Mammary epithelial cell (primary cell): ENCODE results near the gene FKBP4.

ENCODE experiments used
- EZH2 ChIP-seq: IDR thresholded peaks from 2 replicates; pipeline ENCODE4 v1.6.1; 2012; ENCODE audit warnings: low read length, inconsistent platforms, borderline replicate concordance
- TF ChIP-seq, protein P1 (sequence below), 2 donors: IDR thresholded peaks in 1 of 2; conservative IDR thresholded peaks in 1 of 2; 2 replicates each; pipeline ENCODE4 v1.5.1; 2011 to 2012; ENCODE audit warnings: inconsistent platforms in 2 of 2, low read length in 2 of 2, mild to moderate bottlenecking in 2 of 2, control low read depth in 1 of 2, low read depth in 1 of 2; ENCODE audit not compliant: insufficient read depth in 1 of 2; ENCODE audit errors: extremely low read depth in 1 of 2

DNA sequence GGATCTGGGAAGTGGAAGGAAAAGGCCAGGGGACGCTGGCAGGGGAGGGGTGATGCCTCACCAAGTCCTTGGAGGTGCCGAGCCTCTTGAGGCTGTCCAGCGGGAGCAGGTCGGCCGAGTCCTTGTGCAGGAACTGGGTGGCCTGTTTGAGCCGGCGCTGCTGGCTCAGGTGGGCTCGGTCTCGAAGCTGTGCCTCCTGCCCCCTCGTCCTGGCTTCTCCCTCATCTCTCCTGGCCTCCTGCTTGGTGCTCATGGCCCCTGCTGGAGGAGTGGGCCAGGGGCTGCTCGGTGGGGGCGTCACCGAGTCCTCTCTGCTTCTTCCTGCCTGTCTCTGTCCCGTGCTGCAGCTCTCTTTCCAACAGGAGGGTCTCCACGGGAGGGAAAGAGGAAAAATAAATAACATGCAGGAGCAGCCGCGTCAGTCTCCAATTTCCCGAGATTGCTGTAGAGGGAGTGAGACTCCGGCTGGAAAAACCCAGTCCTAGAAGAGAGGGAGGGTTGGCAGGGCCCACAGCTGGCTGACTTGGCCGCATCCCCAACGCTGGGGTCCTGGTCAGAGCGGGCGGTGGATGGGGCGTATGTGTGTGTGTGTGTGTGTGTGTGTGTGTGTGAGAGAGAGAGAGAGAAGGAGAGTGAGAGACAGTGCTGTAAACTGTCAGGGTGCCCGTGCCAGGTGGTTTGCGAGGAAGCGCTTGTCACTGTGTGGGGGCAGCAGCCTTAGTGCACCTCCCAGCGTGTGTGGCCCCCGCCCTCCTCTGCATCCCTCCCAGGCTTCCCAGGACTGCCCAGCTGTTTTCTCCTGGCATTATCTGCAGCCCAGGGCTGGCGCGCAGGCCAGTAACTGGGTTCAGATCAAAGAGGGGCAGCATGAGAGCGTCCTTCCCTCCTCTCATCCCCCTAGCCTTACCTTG is 40.1 kb downstream of the FKBP4 start, which contains the start of gene NRIP2:
- no peak for TF ChIP-seq EZH2
- TF ChIP-seq, protein P1, sequence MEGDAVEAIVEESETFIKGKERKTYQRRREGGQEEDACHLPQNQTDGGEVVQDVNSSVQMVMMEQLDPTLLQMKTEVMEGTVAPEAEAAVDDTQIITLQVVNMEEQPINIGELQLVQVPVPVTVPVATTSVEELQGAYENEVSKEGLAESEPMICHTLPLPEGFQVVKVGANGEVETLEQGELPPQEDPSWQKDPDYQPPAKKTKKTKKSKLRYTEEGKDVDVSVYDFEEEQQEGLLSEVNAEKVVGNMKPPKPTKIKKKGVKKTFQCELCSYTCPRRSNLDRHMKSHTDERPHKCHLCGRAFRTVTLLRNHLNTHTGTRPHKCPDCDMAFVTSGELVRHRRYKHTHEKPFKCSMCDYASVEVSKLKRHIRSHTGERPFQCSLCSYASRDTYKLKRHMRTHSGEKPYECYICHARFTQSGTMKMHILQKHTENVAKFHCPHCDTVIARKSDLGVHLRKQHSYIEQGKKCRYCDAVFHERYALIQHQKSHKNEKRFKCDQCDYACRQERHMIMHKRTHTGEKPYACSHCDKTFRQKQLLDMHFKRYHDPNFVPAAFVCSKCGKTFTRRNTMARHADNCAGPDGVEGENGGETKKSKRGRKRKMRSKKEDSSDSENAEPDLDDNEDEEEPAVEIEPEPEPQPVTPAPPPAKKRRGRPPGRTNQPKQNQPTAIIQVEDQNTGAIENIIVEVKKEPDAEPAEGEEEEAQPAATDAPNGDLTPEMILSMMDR (conservative IDR thresholded peaks at IDR 0.05 in 1 of 2, IDR thresholded peaks at IDR 0.05 in 1 of 2; ENCODE audit: extremely low read depth in 1 of 2, insufficient read depth in 1 of 2, low read depth in 1 of 2, low read length in 2 of 2) = no peak
